ENCODE data around the gene PCBP4.

The PCBP4 gene

GRCh38 chr3:51954713-51955112 is 12.5 kb downstream of the PCBP4 start:
- no peak for DNase-seq

GRCh38 chr3:51954105-51954504 is 13.1 kb downstream of the PCBP4 start:
- peak; percentile 54 to 59 for DNase-seq

- DNase-seq = peak; percentile 78 to 79
Observed at GRCh38 chr3:51953445-51953844, 13.8 kb downstream of the PCBP4 start.

GRCh38 chr3:51950899-51951298 is 16.4 kb downstream of the PCBP4 start:
- no peak for DNase-seq

GRCh38 chr3:51949121-51949520 is 18.1 kb downstream of the PCBP4 start:
- no peak for DNase-seq

GRCh38 chr3:51948016-51948580 is 19.2 kb downstream of the PCBP4 start:
- DNase-seq = no peak

- DNase-seq = no peak
Observed at GRCh38 chr3:51947215-51947900, 19.9 kb downstream of the PCBP4 start.

- no peak for DNase-seq
Observed at GRCh38 chr3:51946796-51947195, 20.5 kb downstream of the PCBP4 start.

GRCh38 chr3:51945926-51946705 is 21.1 kb downstream of the PCBP4 start:
- DNase-seq = no peak

GRCh38 chr3:51945031-51945840 is 22.0 kb downstream of the PCBP4 start:
- DNase-seq = no peak

- DNase-seq = no peak
Observed at GRCh38 chr3:51944451-51945021, 22.7 kb downstream of the PCBP4 start.

GRCh38 chr3:51943451-51944391 is 23.5 kb downstream of the PCBP4 start:
- DNase-seq = no peak

GRCh38 chr3:51942603-51943450 is 24.4 kb downstream of the PCBP4 start:
- peak; percentile 35 to 51 for DNase-seq

- peak; percentile 100 for DNase-seq
Observed at GRCh38 chr3:51941798-51942602, 25.3 kb downstream of the PCBP4 start, which contains the start of the genes PARP3 and RRP9. Gene PARP3 (plus strand): TSS chr3:51942363. CDS start chr3:51943356, 993 bp downstream. Gene RRP9 (minus strand): TSS chr3:51941904. CDS start chr3:51941867, 37 bp downstream.

- no peak for DNase-seq
Observed at GRCh38 chr3:51941463-51941797, 25.8 kb downstream of the PCBP4 start.

GRCh38 chr3:51940648-51941462 is 26.4 kb downstream of the PCBP4 start:
- no peak for DNase-seq

- DNase-seq = no peak
Observed at GRCh38 chr3:51938780-51939425, 28.4 kb downstream of the PCBP4 start.

Data from inflammatory macrophage (primary cell).